GM12873 (cell line): ENCODE data around the gene MEPCE.
A peak's percentile ranks its signal among the peaks of the same experiment; 100 is the strongest.

ENCODE experiments used
- CTCF ChIP-seq: IDR thresholded peaks from 2 replicates; pipeline ENCODE4 v1.5.1; 2012; ENCODE audit warnings: low read depth, mild to moderate bottlenecking, moderate library complexity, low read length, control low read depth; ENCODE audit not compliant: insufficient read depth; ENCODE audit errors: missing control alignments

The MEPCE gene

GRCh38 chr7:100413889-100414288 is 15.7 kb upstream of the MEPCE start:
- TF ChIP-seq CTCF = no peak

- no peak for TF ChIP-seq CTCF
These were observed 14.2 kb upstream of the MEPCE start for GRCh38 chr7:100415448-100415847.

- peak; percentile 29 for TF ChIP-seq CTCF
These were observed 10.5 kb upstream of the MEPCE start for GRCh38 chr7:100418930-100419659.

GRCh38 chr7:100419660-100420226 is 9.9 kb upstream of the MEPCE start:
- TF ChIP-seq CTCF = no peak

GRCh38 chr7:100423315-100423714 is 6.3 kb upstream of the MEPCE start:
- TF ChIP-seq CTCF = no peak

GRCh38 chr7:100425347-100425746 is 4.3 kb upstream of the MEPCE start:
- no peak for TF ChIP-seq CTCF

- no peak for TF ChIP-seq CTCF
These were observed 3.1 kb upstream of the MEPCE start for GRCh38 chr7:100426516-100426915.
